SK-N-SH (cell line): Measurements from ENCODE around the gene SKIC2. TPM values are rescaled to one million over a fixed set of nuclear protein-coding genes. Genes with fewer than 3 reads are reported as not detected.

Experiments
- CTCF ChIA-PET: fragments of 300-600, 350-600 bp; formaldehyde crosslinking; extraction: SDS; loops from one replicate; lab custom pipeline; 2021; lab: Yijun Ruan, JAX
- POLR2A ChIA-PET: fragments of 350-600 bp; sonication (Branson Sonifier 250); formaldehyde crosslinking; extraction: SDS; loops from one replicate; lab custom pipeline; 2020; ENCODE audit warnings: antibody characterized with exemption, inconsistent platforms; lab: Yijun Ruan, JAX
- DNase-seq: peaks from one replicate; pipeline ENCODE4 v3.0.0; 2012
- H2AFZ ChIP-seq: fragments of 200-600 bp; sonication (generic); 2 replicates; pipeline ENCODE4 v1.8.1; 2016; ENCODE audit warnings: antibody characterized with exemption, mild to moderate bottlenecking, low read depth
- H3F3A ChIP-seq: fragments of 200-600 bp; sonication (generic); replicated peaks from 2 replicates; pipeline ENCODE3; 2016; ENCODE audit warnings: antibody characterized with exemption, mild to moderate bottlenecking; ENCODE audit not compliant: insufficient read depth
- H3K27ac ChIP-seq, 2 experiments: fragments of 200-500 bp in 1 of 2; fragments of 200-600 bp in 1 of 2; sonication (Bioruptor generic) in 1 of 2; sonication (generic), shearing (Covaris generic) in 1 of 2; 2 replicates each; pipeline versions ENCODE4 v1.5.1 to v1.6.1; 2014 to 2016; ENCODE audit warnings: low read depth in 2 of 2, inconsistent platforms in 1 of 2, low read length in 1 of 2, mild to moderate bottlenecking in 1 of 2, mixed read lengths in 1 of 2
- H3K27me3 ChIP-seq: fragments of 200-600 bp; sonication (generic), shearing (Covaris generic); 2 replicates; pipeline ENCODE4 v1.6.1; 2016; ENCODE audit warnings: mixed run types; ENCODE audit not compliant: insufficient read depth
- H3K36me3 ChIP-seq, 2 experiments: fragments of 200-500 bp in 1 of 2; fragments of 200-600 bp in 1 of 2; sonication (Bioruptor generic) in 1 of 2; sonication (generic) in 1 of 2; replicated peaks in 1 of 2; 2 replicates each; pipeline versions ENCODE3 to v1.5.1; 2014 to 2016; ENCODE audit warnings: low read length in 1 of 2, mild to moderate bottlenecking in 1 of 2; ENCODE audit not compliant: insufficient read depth in 2 of 2, control insufficient read depth in 1 of 2
- H3K4me1 ChIP-seq, 2 experiments: fragments of 200-500 bp in 1 of 2; fragments of 200-600 bp in 1 of 2; sonication (Bioruptor generic) in 1 of 2; sonication (generic), shearing (Covaris generic) in 1 of 2; 2 replicates each; pipeline versions ENCODE4 v1.5.1 to v1.6.1; 2014 to 2016; ENCODE audit warnings: low read depth in 1 of 2, low read length in 1 of 2, mixed run types in 1 of 2; ENCODE audit not compliant: insufficient read depth in 2 of 2, control insufficient read depth in 1 of 2
- H3K4me2 ChIP-seq: fragments of 200-600 bp; sonication (generic), shearing (Covaris generic); 2 replicates; pipeline ENCODE4 v1.6.1; 2017; ENCODE audit warnings: mixed run types
- H3K4me3 ChIP-seq, 2 experiments: fragments of 200-500 bp in 1 of 2; fragments of 200-600 bp in 1 of 2; sonication (Bioruptor generic) in 1 of 2; sonication (generic), shearing (Covaris generic) in 1 of 2; 2 replicates each; pipeline versions ENCODE4 v1.5.1 to v1.8.1; 2014 to 2016; ENCODE audit warnings: low read depth in 2 of 2, inconsistent platforms in 1 of 2, low read length in 1 of 2, mild to moderate bottlenecking in 1 of 2, mixed read lengths in 1 of 2, moderate library complexity in 1 of 2
- H3K79me2 ChIP-seq: fragments of 200-600 bp; sonication (generic); 2 replicates; pipeline ENCODE4 v1.8.1; 2017; ENCODE audit warnings: mild to moderate bottlenecking; ENCODE audit not compliant: insufficient read depth
- H3K9ac ChIP-seq: fragments of 200-600 bp; sonication (generic); 2 replicates; pipeline ENCODE4 v1.6.1; 2017; ENCODE audit warnings: mixed run types
- H3K9me2 ChIP-seq: fragments of 200-600 bp; sonication (generic); 2 replicates; pipeline ENCODE4 v1.6.1; 2017; ENCODE audit warnings: mixed run types
- H3K9me3 ChIP-seq: fragments of 200-600 bp; sonication (generic); 2 replicates; pipeline ENCODE4 v1.6.1; 2017; ENCODE audit warnings: mixed run types, mild to moderate bottlenecking, moderate library complexity
- H4K20me1 ChIP-seq: fragments of 200-600 bp; sonication (generic); 2 replicates; pipeline ENCODE4 v1.6.1; 2017; ENCODE audit warnings: mild to moderate bottlenecking, mixed run types; ENCODE audit not compliant: insufficient read depth
- CHD2 ChIP-seq: fragments of 150-350 bp; IDR thresholded peaks from 2 replicates; pipeline ENCODE4 v1.6.1; 2018; ENCODE audit warnings: low read length; ENCODE audit not compliant: partially characterized antibody
- ELF1 ChIP-seq: IDR thresholded peaks from 2 replicates; pipeline ENCODE4 v1.4.0; 2012
- EP300 ChIP-seq, 2 experiments: IDR thresholded peaks; 2 replicates each; pipeline versions ENCODE4 v1.4.0 to v1.6.1; 2012; ENCODE audit warnings: borderline replicate concordance in 1 of 2, low read depth in 1 of 2, low read length in 1 of 2
- EZH2phosphoT487 ChIP-seq: fragments of 200-600 bp; sonication (generic); IDR thresholded peaks from 2 replicates; pipeline ENCODE4 v1.6.1; 2017; ENCODE audit warnings: low read depth, mixed run types, mild to moderate bottlenecking, antibody characterized with exemption, moderate library complexity, borderline replicate concordance
- FOSL2 ChIP-seq: IDR thresholded peaks from 2 replicates; pipeline ENCODE4 v1.4.0; 2012; ENCODE audit warnings: low read depth, mild to moderate bottlenecking, moderate library complexity, borderline replicate concordance
- FOXM1 ChIP-seq: IDR thresholded peaks from 2 replicates; pipeline ENCODE4 v1.4.0; 2012; ENCODE audit warnings: low read depth, mild to moderate bottlenecking
- GABPA ChIP-seq: IDR thresholded peaks from 2 replicates; pipeline ENCODE4 v1.4.0; 2012; ENCODE audit warnings: low read depth, mild to moderate bottlenecking
- GATA2 ChIP-seq: sonication (generic); formaldehyde crosslinking; IDR thresholded peaks from 2 replicates; pipeline ENCODE4 v1.5.0; 2020; ENCODE audit warnings: mild to moderate bottlenecking, missing genetic modification reagents
- IRF3 ChIP-seq: fragments of 150-350 bp; IDR thresholded peaks from 2 replicates; pipeline ENCODE4 v1.6.1; 2016; ENCODE audit warnings: mild to moderate bottlenecking, low read depth, low read length
- JUND ChIP-seq: IDR thresholded peaks from 2 replicates; pipeline ENCODE4 v1.4.0; 2012
- MAX ChIP-seq: IDR thresholded peaks from 2 replicates; pipeline ENCODE4 v1.4.0; 2012; ENCODE audit warnings: low read depth
- MEF2A ChIP-seq: IDR thresholded peaks from 2 replicates; pipeline ENCODE4 v1.4.0; 2012; ENCODE audit warnings: low read depth, borderline replicate concordance
- MXI1 ChIP-seq: IDR thresholded peaks from 2 replicates; pipeline ENCODE4 v1.6.1; 2012; ENCODE audit warnings: mild to moderate bottlenecking, low read depth, low read length, improper control_type of control experiment
- NFIC ChIP-seq: IDR thresholded peaks from 2 replicates; pipeline ENCODE4 v1.4.0; 2012; ENCODE audit warnings: borderline replicate concordance
- NRF1 ChIP-seq: IDR thresholded peaks from 2 replicates; pipeline ENCODE4 v1.6.1; 2012; ENCODE audit warnings: low read depth, mild to moderate bottlenecking, low read length
- PBX3 ChIP-seq: IDR thresholded peaks from 2 replicates; pipeline ENCODE4; 2012
- POLR2AphosphoS5 ChIP-seq: IDR thresholded peaks from 2 replicates; pipeline ENCODE4 v1.6.1; 2012; ENCODE audit warnings: low read depth, low read length
- RAD21 ChIP-seq: IDR thresholded peaks from 2 replicates; pipeline ENCODE4 v1.6.1; 2012; ENCODE audit warnings: mild to moderate bottlenecking, low read length
- RFX5 ChIP-seq: IDR thresholded peaks from 2 replicates; pipeline ENCODE4 v1.6.1; 2012; ENCODE audit warnings: mild to moderate bottlenecking, improper control_type of control experiment, low read length
- RXRA ChIP-seq: IDR thresholded peaks from 2 replicates; pipeline ENCODE4 v1.4.0; 2012; ENCODE audit warnings: low read depth, mild to moderate bottlenecking, borderline replicate concordance
- TAF1 ChIP-seq: IDR thresholded peaks from 2 replicates; pipeline ENCODE4 v1.6.1; 2012; ENCODE audit warnings: low read depth, mild to moderate bottlenecking, low read length, moderate library complexity, borderline replicate concordance
- TCF12 ChIP-seq: IDR thresholded peaks from 2 replicates; pipeline ENCODE4 v1.4.0; 2012
- USF1 ChIP-seq: IDR thresholded peaks from 2 replicates; pipeline ENCODE4 v1.4.0; 2012; ENCODE audit warnings: low read depth, borderline replicate concordance
- USF2 ChIP-seq: fragments of 150-350 bp; IDR thresholded peaks from 2 replicates; pipeline ENCODE4 v1.6.1; 2017; ENCODE audit warnings: antibody characterized with exemption, low read length, low read depth, borderline replicate concordance
- YY1 ChIP-seq: IDR thresholded peaks from 2 replicates; pipeline ENCODE4 v1.4.0; 2012; ENCODE audit warnings: low read depth, mild to moderate bottlenecking
- ZBTB33 ChIP-seq: IDR thresholded peaks from 2 replicates; pipeline ENCODE4 v1.4.0; 2012; ENCODE audit warnings: low read depth, borderline replicate concordance
- WGBS: methylation state at CpG from one replicate; pipeline ENCODE4 v1.1.6; 2017; ENCODE audit warnings: low lambda C conversion rate; 5-methylcytosine and 5-hydroxymethylcytosine counted together
- polyA plus RNA-seq, 3 experiments: library from polyadenylated mRNA; depleted of rRNA; stranded (reverse); fragments of >200 nt; gene quantifications; 2 replicates each; pipeline ENCODE4 v1.2.3, GENCODE V29; 2012

SKIC2 gene
- 86.3 and 89.4 TPM in 2 replicates for polyA plus RNA-seq (2012; rRNA removed)
- polyA plus RNA-seq (2012; cell fraction: cytosol; rRNA removed), result 23.8 and 33.0 TPM in 2 replicates
- 574 and 610 TPM in 2 replicates for polyA plus RNA-seq (2012; cell fraction: nucleus; rRNA removed)

GRCh38 chr6:31958741-31959739 is at the start of gene SKIC2, which contains the start of gene NELFE:
Gene SKIC2, plus strand, starts transcription at chr6:31959175. Its CDS starts 18 bp downstream, at chr6:31959193.
Gene NELFE, minus strand, starts transcription at chr6:31958971. Its CDS starts 525 bp downstream, at chr6:31958446.
- H3K9me2 ChIP-seq, result no peaks in the 10 kb centered on the region
- under 1% methylated on average over 27 of the region's 59 CpGs for WGBS
- peak within 1 kb of the TSS; percentile 100 for H3K4me3 ChIP-seq
- ChIA-PET POLR2A (interaction anchor here (2.3 to 3.0 kb wide), 2 partner anchors 10 to 13 kb away, joined by 14 to 20 read pairs; partner anchors contain the start of gene DXO), CTCF (interaction anchor here (0.8 to 2.6 kb wide), 6 partner anchors 8 to 229 kb away, joined by 3 to 19 read pairs (median 4); partner anchors contain the start of genes DXO and FKBPL)
- H4K20me1 ChIP-seq, result no peaks in the 10 kb centered on the region
- peaks cover 0 to 17% of the 10 kb centered on the region in 2 experiments; a peak in 2 of 4 replicates for H3K4me1 ChIP-seq
- peaks cover 43% of the 10 kb centered on the region for H3K79me2 ChIP-seq
- H3K36me3 ChIP-seq, result peaks cover 42 to 64% of the 10 kb centered on the region in 2 experiments
- peak within 1 kb of the TSS; percentile 91 for H2AFZ ChIP-seq
- peaks cover 11% of the 10 kb centered on the region for H3F3A ChIP-seq
- H3K9me3 ChIP-seq, result no peaks in the 10 kb centered on the region
- H3K9ac ChIP-seq, result peak within 1 kb of the TSS; percentile 97
- no peaks in the 10 kb centered on the region for H3K27me3 ChIP-seq
- H3K4me2 ChIP-seq, result peak within 1 kb of the TSS; percentile 98
- H3K27ac ChIP-seq, result peak within 1 kb of the TSS; percentile 70 to 84
- peak; percentile 99 for DNase-seq
- TF ChIP-seq CHD2 (peak; percentile 87), ZBTB33 (peak; percentile 91), IRF3 (no peak), PBX3 (peak; percentile 51), RAD21 (no peak), POLR2AphosphoS5 (peak; percentile 77), NRF1 (no peak), MEF2A (no peak), USF1 (no peak), MAX (peak; percentile 90), NFIC (no peak), GABPA (peak; percentile 98), EZH2phosphoT487 (no peak), FOXM1 (no peak), EP300 (IDR thresholded peaks at IDR 0.05; ENCODE audit: borderline replicate concordance in 1 of 2, low read depth in 1 of 2, low read length in 1 of 2) (0 out of 4 replicates have a peak, but pooled peaks of 1 of the 2 experiments have one; percentile 9), TCF12 (0 out of 2 replicates have a peak, but pooled peaks have one; percentile 47), TAF1 (peak; percentile 91), USF2 (no peak), MXI1 (peak; percentile 87), ELF1 (peak; percentile 100), FOSL2 (no peak), GATA2 (CRISPR knock-in tag) (no peak), JUND (no peak), YY1 (peak; percentile 67; the same call in 1 of the 2 replicates), RXRA (no peak), RFX5 (no peak)
